HG03139 (cell line): Measurements from ENCODE around the gene ATG2B.

Experiments used
- ATAC-seq: cut with Tn5 transposase; IDR thresholded peaks from one replicate; pipeline ENCODE4 v1.9.1; 2021; ENCODE audit not compliant: unreplicated experiment

ATG2B gene

GRCh38 chr14:96274122-96274521 lies 89.0 kb downstream of the ATG2B start:
- no peak for ATAC-seq

DNA sequence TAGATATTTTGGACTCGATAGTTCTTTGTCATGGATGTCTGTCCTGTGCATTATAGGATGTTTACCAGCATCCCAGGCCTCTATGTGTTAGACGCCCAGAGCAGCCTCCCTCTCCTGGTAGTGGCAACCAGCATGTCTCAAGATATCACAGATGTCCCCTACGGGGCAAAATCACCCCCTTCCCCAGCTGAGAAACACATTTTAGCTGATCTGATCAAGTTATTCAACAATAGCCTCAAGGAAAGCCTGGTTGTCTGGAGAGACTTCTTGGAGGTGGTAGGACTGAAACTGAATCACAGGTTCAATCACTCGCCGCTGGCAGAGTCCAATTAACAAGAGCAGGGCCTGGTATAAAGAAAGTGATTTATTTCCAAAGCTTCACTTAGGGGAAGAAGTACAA lies 89.5 kb downstream of the ATG2B start:
- no peak for ATAC-seq

GRCh38 chr14:96272777-96273473 lies 90.2 kb downstream of the ATG2B start:
- ATAC-seq = no peak

DNA sequence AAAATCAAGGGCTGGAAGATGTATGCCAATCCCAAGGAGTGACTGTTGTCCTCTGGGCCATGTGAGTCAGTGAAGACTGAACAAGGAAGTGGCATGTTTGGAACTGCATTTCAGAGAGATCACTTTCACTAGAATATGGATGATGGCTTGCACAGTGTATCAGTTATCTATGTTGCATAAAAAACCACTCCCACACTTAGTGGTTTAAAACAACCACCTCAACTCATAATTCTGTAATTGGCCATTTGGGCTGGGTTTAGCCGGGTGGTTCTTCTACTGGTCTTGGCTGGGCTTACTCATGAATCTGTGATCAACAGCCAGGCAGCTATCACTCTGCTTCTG lies 91.7 kb downstream of the ATG2B start:
- ATAC-seq = no peak

DNA sequence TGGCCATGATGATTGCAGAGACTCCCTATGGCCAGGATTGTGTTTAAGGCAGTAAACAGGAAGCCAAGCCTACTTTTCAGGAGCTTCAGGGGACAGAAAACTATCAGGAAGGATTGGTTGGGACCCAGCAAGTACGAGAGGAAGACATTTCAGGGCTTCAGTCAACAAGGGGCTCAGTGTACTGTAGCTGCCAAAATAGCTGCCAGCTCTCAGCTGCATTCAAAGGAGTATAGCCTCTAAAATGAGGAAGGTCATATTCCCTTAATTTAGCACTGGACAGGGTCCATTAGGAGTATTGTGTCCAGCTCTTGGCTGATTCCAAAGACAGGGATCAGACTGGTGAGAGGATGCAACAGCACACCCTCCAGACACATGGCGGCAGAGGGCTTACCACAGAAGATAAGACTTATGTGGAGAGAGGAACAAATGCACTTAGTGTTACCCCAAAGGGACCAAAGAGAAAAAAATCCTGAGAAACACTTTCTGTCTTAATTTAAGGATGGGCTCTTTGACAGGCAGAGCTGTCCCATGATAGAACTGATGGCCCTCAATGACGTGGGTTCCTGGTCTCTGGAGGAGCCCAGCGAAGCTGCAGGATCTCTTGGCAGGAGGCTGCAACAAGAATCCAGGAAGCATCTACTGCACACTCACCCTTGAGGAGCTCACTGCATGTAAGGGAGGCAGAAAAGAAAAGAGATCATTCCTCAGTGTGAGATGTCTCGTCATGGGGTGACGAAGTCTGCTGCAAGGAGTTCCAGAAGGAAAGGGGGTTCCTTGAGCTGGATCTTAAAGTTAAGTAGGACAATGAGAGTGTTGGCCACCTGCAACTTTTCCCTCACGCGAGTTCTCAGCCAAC lies 92.3 kb downstream of the ATG2B start:
- ATAC-seq = no peak

DNA sequence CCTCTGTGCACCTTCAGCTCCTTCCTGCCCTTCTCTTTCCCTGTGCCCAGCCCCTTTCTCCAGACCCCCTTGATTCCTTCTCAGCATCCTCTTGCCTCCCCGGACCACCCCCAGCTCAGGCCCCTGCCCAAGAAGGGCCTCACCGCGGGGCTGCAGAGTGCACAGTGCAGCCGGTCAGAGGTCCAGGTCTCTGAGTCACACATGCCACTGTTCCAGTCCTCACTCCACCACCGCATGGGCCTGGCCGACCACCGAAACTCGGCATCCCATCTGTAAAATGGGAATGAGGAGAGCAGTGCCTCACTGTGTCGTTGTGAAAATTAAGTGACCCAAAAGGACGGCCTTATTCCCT lies 93.8 kb downstream of the ATG2B start:
- no peak for ATAC-seq

GRCh38 chr14:96268431-96269358 lies 94.4 kb downstream of the ATG2B start:
- no peak for ATAC-seq

DNA sequence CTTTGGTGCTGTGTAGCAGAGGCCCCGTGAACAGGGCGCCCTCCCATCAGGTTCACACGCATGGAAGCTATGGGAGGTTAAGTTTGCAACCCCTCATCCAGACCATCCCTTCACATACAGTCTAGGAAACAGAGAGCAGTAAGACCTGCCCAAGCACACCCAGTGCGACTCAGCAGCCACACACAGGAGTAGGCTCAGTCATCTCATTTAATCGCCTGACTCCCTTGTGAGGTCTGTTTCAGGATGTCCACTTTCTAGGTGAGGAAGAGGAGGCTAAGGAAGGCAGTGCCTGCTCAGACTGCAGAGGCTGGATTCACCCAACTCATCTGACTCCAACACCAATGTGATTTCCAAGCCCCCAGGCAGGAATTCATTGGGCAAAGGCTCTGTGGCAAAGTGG lies 95.2 kb downstream of the ATG2B start:
- no peak for ATAC-seq

DNA sequence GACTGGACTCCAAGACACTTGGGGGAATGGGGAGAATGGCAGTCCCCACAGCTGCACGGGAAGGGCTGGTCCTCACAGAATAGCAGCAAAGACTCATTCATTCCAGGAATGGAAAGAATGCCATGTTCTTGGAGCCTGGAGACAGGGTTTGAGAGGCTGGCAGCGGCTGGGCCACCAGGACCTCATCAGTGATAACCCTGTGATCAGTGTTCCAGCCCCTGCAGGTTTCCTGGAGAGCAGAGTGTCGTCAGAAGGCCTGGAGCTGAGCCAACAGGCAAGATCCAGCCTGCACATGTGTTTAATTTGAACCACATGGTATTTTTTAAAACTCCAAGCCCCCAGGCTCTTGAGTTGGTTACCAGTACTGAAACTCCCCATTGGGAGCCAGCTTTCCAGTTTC lies 95.8 kb downstream of the ATG2B start:
- ATAC-seq = no peak

DNA sequence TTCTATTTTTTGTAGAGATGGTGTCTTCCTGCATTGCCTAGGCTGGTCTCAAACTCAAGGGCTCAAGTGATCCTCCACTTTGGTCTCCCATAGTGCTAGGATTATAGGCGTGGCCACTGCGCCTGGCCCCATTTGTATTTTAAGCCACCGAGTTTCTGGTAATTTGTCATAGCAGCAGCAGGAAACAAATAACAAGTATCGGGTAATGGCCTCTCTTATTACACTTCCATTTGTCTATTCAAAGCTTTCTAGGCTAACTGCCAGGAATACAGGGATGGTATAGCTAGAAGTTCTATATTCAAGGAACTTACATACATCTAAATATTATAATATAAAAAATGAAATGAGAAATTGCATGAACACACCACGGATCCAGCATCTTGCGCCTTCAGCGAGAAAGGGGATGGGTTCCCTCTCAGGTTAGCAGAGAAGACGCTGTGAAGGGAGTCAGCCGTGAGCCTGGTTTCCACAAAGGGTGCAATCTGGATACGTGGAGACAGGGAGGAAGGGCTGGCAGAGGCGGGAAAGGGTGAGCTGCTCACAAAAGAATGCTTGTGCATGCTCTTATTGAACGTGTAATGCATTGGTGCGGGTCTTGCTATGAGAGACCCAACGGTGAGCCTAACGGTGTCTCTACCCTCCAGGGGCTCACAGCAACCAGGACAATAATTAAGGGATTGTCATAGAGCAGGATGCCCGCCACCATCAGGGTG lies 97.6 kb downstream of the ATG2B start:
- ATAC-seq = no peak

DNA sequence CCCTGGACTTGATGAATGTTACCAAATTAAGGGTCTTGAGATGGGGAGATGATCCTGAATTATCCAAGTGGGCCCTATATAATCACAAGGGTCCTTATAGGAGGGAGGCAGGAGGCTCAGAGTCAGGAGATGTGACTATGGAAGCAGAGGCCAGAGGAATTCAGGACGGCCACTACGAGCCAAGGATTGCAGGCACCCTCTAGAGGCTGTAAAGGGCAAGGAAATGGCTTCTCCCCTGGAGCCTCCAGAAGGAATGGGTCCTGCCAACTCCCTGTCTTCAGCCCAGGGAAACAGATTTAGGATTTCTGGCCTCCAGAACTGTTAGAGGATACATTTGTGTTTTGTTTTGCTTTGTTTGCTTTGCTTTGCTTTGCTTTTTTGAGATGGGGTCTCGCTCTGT lies 98.3 kb downstream of the ATG2B start:
- no peak for ATAC-seq

- ATAC-seq = no peak
Measured at GRCh38 chr14:96264200-96264553, 99.0 kb downstream of the ATG2B start.

- no peak for ATAC-seq
Measured at GRCh38 chr14:96263347-96264199, 99.6 kb downstream of the ATG2B start.

DNA sequence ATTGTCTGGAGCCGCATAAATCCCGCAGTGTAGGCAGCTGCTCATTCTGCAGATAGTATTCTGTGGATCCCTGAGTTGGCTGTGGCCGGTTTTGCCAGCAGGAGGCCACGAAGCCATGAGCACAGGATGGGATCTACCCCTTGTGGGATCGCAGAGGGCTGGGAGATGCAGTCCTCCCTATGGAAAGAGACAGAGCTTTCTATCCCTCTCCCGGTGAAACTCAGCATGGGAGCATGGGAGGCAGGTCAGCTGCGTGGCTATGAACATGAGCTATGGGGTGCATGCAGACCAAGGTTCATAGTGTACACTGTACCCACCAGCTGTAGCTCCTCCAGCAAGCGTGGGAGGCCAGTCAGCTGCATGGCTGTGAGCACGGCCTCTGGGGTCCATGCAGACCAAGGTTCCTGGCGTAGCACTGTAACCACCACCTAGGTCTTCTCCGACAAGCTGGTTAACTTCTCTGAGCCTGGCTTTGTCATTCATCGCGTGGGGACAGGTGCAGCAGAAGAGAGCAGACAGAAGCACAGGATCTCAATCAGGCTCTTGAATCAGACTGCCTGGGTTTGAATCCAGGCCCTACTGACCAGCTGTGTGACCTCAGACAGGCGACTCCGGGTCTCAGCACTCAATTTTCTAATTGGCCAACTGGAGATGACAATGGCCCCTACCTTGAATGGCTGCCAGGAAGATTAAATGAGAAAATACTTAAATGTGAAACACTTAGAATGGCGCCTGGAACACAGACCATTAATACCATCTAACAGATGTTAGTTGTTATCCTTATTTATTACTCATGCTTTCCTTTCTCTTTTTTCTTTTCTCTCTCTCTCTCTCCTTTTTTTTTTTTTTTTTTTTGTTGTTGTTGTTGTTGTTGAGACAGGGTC lies 101.1 kb downstream of the ATG2B start:
- no peak for ATAC-seq

GRCh38 chr14:96261053-96261452 lies 102.1 kb downstream of the ATG2B start:
- ATAC-seq = no peak

GRCh38 chr14:96260341-96260821 lies 102.8 kb downstream of the ATG2B start:
- ATAC-seq = no peak

GRCh38 chr14:96257900-96258299 lies 105.2 kb downstream of the ATG2B start:
- no peak for ATAC-seq

GRCh38 chr14:96257056-96257455 lies 106.1 kb downstream of the ATG2B start:
- ATAC-seq = no peak

DNA sequence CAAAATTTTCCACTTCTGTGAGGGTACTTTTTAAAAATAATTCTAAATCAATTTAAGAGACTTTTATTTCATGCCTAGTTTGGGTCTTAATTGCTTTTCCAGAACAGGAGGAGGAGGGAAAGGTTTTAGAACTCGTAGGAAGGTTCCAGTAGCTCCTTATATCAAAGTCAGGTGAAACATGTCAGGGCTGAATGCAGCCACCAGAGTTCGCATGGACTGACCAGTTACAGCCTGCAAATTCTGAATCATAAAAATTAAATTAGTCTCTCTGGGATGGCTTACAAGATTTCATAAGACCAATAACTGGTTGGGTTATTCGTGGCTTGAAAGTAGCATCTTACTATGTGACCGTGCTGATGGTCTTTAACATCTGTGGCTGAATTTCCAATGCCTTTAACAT lies 106.7 kb downstream of the ATG2B start:
- ATAC-seq = no peak
